Loucy (cell line): ENCODE results near the gene TAS2R60.

Source experiments
- CTCF ChIP-seq: fragments of 200-600 bp; sonication (generic); conservative IDR thresholded peaks from 2 replicates; pipeline ENCODE4 v1.5.1; 2014; ENCODE audit warnings: mild to moderate bottlenecking, antibody characterized with exemption, low read length
- EZH2phosphoT487 ChIP-seq: fragments of 200-600 bp; IDR thresholded peaks from 2 replicates; pipeline ENCODE4 v1.6.1; 2018; ENCODE audit warnings: antibody characterized with exemption, mild to moderate bottlenecking, moderate library complexity, borderline replicate concordance

- no peak for TF ChIP-seq CTCF
- no peak for TF ChIP-seq EZH2phosphoT487
Observed at GRCh38 chr7:143431109-143431508, 12.1 kb upstream of the TAS2R60 start.
